Right ventricle myocardium inferior (tissue), 1 donor: Measurements from ENCODE around the gene MYCL. TPM values are rescaled to one million over a fixed set of nuclear protein-coding genes. Genes with fewer than 3 reads are reported as not detected.
A peak's percentile ranks its signal among the peaks of the same experiment; 100 is the strongest.
"Not testable (repeated sequence)": the region's sequence is repeated elsewhere in the genome, so short reads cannot be mapped to it uniquely, and the experiment has no call there.

Source experiments
- ATAC-seq: fragments of 200-7000 bp; cut with Tn5 transposase; one replicate; pipeline ENCODE4 v1.9.1; 2020; ENCODE audit warnings: mild to moderate bottlenecking, moderate library complexity
- DNase-seq: peaks from one replicate; pipeline ENCODE4 v3.0.0; 2021; ENCODE audit errors: missing footprints
- intact Hi-C: fragments of 100-400 bp; cut with DNase I; formaldehyde crosslinking; loops from one replicate; pipeline ENCODE4 v1.11.0; 2022
- total RNA-seq: library from RNA; stranded (reverse); fragmentation: NEBNext Ultra II Directional; extraction: Animal tissue kit (Norgen Biotek cat#: 25700); gene quantifications from one replicate; pipeline ENCODE4 v1.2.1, GENCODE V29; 2021
- donor health status: DM: no; HTN: yes; CAD: no; lungs with severe emphysema.

MYCL gene
- total RNA-seq, 1 donor from 2014 or later = 1.1 TPM

DNA sequence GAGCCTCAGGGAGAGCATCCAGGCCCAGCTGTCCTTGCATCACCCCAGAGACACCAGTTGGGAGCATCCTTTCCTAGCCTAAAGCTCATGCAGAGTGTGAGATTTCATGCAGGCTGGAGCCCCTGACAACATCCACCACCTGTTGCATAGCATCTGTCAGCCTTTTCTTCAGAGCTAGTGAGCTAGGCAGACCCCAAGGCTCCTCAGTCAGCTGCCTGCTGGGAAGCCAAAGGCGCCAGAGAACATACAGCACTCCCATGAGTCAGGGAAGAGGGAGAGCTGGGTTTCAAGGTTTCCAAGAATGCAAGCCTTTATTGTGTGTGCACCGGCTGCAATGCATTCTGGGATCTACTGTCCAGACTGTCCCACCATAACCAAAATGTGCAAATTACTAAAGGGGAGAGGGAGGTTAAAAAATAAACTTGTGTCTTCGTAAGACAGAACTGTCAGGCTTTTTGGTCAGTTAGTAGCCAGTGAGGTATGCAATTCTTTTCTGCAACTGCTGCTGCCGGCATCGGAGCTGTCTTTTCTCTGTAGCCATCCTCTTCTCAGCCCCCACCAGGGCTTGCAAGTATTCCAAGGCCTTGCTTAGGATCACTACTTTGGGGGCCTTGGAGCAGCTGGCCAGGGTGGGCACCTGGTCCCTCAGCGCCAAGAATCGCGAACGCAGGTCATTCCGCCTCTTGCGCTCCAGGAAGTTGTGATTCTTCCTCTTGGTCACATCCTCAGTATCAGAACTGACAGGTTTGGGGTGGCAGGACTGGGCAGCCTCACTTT lies 4.6 kb downstream of the MYCL start:
- no peak for DNase-seq
- ATAC-seq = no peak
- intact Hi-C loops = no loop called here

DNA sequence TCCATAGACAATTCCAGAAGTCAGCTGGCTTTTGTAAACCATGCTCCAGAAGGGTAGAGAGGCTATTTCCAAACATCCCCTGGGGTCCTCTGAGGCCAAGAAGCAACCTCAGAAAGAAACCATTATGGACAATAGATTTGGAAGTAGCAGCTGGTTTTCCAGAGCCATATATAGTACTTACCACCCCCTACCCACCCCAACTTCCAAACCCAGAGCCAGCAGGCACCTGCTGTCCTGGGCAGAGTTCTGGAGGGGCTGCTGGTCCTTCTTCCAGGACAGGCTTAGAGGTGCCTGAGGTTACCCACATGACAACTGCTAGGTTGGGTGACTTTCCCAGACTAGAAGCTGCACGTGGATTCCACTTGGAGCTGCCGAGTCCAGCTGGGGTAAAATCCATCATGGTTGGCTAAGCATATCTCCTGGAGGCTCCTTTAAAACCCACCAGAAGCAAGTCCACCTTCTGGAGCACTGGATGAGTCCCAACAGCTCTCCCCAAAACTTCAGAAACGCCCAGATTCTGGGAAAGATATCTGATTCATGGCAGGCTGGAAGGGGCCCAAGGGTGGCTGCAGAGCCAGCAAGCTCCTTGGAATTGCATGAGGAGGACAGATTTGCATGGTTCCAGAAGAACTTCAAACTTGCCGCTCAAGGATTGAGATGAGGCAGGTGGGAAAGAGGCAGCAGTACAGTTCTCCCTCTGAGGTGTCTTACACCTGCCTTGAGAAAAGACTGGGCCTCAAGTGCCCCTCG lies 5.8 kb downstream of the MYCL start:
- intact Hi-C loops = no loop called here
- no peak for ATAC-seq
- DNase-seq = no peak

DNA sequence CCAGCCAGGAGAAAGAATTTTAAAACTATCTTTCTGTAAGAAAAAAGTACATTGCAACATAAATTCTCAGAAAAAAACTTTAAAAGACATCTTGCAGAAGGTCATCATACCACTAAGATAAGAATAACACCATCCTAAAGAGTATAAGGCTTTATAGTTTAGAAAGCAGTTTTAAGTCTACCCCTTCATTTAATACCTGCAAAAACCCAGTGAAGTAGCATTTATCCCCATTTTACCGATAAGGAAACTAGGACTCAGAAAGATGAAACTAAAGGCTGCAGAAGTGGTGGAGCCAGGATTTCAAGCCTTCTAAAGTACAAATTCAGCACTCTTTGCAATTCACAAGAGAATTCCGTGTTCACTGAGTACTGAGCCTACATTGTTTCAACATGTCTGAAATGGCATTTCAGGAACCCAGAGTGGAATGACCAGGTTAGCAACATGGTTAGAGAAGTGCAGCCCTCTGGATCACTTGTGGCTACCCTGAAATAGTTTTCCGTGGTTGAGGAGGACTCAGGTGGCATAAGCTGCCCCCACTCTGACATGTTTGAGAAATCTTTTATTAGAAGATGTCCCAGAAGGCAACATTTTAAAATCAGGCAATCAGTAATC lies 6.7 kb downstream of the MYCL start:
- no peak for ATAC-seq
- intact Hi-C loops = no loop called here

DNA sequence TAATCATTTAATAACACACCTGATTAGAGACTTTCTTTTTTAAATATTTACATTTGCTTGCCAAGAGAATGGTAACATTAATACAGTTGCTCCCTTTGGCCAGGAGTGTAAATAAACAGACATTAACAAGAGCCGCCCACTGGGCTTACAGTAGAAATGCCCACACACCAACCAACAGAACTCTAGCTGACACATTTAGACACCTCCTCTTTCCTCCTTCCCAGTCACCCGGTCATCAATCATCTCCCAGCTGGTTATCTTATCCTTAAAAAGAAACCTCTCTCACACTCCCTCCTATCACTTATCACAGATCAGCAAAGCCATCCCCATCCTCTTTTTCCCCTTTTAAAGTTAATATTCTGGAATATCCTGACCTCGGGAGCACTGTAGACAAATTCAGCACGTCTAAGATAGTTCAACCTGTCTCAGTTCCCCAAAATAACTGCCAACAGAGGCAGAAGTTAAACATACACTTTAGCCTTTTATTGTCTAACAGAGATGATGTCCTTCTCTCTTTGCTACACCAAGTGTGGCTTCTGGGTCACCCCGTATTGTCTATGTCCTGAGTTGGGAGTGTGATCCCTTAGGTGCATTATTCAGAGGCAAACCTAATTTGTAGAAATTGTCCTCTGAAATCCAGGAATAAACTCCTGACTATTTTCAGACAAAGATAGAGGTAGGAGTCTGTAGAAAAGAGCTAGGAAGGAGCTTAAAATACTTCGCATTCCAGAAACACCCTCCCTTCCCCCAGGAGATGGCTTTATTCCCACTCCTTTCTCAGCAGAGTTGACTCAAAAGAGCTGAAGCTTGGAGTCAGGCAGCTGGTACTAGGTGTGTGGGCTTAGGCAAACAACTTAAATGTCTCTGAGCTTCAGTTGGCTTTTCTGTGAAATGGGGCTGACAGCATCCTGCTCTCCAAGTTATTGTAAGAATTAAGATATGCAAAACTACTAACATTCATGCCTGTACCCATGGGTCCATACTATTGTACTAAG lies 8.8 kb downstream of the MYCL start:
- intact Hi-C loops = no loop called here
- ATAC-seq = peak; percentile 20
- no peak for DNase-seq

More for the DNA sequence above, 6.7 kb downstream of the MYCL start:
- no peak for DNase-seq

DNA sequence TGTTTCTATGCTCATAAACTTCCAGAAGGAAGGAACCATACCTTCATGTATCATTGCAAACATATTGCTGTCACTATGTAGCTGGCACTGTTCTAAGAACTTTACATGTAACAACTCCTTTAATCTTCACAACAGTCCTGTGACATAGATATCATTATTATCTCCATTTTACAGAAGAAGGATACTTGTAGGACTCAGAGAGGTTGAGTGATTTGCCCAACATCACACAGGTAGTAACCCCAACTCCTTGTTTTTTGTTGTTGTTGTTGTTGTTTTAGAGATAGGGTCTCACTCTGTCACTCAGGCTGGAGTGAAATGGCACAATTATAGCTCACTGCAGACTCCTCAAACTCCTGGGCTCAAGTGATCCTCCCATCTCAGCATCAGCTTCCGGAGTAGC lies 10.8 kb downstream of the MYCL start:
- DNase-seq (no peak), ATAC-seq (no peak)
- intact Hi-C loops = no loop called here

DNA sequence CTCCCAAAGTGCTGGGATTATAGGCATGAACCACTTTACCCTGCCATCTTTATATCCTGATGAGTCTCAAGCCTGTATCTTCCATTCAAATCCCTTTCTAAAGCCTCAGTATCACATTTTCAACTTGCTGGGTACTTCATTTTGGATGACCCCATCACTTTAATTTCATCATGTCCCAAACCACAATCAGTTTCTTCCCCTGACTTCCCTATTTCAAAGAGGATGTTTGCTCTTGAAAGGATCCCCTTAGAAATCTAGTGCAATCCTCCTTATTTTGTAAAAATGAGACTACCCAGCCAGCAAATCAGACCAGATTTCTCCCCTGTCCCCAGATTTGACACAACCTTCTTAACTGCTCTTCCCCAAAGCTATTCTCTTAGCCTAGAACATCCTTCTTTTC lies 11.4 kb downstream of the MYCL start:
- ATAC-seq = no peak
- intact Hi-C loops = no loop called here

DNA sequence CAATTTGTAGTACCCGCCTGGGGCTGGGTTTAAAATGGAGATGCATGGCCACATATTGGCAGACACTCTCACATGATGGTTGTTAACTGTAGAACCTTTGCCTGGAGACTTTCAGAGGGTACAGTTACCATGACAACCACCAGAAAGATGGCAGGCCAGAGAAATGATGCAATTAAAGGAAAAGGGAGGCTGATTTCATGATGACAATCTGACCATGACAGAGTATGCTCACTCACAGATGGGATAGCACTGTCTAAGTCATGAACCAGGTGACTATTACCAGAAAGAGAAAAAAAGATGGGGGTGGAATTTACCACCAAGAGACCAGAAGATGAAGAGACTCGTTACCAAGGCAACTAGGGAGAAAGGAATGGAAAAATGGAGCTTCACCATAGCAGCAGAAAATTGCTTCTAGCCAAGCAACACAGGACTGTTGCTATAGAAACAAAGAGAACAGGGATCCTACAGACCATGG lies 14.9 kb downstream of the MYCL start:
- ATAC-seq (no peak), DNase-seq (no peak)
- intact Hi-C loops = no loop called here

More for the DNA sequence above, 11.4 kb downstream of the MYCL start:
- DNase-seq = no peak

DNA sequence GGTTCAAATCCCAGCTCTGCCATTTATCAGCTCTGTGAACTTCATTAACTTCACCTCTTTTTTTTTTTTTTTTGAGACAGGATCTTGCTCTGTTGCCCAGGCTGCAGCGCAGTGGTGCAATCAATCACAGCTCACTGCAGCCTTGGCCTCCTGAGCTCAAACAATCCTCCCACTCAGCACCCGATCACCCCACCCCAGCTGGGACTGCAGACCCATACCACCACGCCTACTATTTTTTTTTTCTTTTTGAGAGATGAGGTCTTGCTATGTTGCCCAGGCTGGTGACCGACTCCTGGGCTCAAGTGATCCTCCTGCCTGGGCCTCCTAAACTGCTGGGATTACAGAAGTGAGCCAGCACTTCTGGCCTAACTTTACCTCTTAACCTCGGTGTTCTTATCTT lies 16.2 kb downstream of the MYCL start:
- DNase-seq = no peak
- no peak for ATAC-seq
- intact Hi-C loops = no loop called here

DNA sequence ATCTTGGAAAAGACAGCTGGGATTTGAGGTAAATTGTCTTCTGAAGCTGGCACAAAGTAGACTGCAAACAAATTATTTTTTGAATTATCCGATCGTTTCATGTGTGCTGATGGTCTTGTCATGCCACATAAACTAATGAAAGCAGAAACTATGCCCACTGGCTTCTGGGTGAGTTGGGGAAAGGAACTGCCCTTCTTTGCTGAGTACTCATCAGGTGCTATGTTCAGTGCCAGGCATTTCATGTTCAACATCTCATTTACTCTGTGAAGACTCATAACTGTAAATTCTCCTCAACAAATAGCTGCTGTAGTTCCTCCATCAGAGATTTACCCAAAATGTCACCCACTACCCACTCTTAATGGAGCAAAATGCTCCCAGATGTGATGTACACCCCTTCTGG lies 19.6 kb downstream of the MYCL start:
- intact Hi-C loops = no loop called here
- ATAC-seq (no peak), DNase-seq (no peak)

DNA sequence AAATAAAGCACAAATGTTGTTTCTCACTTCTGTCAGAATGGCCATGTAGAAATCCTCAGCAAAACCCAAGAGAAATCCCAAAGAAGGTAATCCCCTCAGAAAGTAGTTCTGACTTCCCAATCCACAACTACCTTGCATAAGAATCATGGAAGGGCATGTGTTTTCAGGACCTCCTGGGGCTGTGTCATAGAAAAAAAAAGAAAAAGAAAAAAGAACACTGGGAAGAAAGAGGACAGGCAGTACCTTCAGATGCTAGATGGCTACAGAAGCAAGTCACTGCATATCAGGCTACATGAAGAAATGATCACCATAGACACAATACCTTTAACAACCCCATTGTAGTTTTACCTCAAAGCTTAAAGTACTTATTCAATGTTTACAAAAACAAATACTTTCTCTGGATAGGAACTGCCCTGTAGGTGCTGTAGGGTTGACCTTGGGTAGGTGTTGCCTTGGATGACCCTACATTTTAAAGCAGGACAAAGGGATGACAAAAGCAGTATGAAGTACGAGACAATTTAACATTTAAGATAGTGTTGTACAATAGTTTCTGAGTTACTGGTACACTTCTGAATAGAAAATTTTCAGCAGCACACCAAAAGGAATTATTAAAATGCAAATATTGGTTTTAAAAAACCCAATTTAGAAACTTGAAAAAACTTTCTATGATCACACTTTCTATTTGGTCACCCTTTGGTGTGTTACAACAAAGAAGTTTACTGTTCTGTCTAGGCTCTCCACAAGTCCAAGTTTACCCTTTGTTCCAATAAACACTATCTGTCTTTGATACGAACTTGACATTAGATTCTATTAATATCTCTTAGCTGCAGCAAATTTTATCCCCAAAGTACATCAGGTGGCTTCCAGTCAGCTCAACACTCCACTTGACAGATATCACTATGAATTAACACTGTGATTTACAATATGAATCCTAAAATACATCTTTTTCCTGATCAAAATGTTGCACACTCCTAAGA lies 23.4 kb downstream of the MYCL start:
- intact Hi-C loops = no loop called here
- DNase-seq (no peak), ATAC-seq (peak; percentile 41)

DNA sequence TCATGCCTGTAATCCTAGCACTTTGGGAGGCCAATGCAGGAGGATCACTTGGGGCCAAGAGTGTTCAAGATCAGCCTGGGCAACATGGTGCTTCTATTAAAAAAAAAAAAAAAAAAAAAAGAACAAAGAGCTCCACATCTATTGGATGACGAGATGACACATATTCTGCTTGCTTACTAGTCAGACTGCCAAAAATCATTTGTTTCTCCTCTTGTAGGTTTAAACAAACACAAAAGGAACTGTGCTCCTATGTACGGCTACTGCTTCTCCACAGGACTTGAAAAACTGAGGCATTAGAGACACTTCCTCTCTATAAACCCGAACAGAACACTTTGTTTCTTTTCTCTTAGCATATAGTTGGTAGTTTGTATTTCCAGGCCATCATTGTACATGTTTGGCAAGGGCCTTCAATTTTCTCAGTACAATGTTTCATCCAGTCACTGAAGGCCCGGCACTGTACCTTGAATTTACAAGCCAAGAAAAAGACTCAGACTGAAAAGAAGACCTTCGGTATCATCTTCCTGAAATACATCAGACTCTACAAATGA lies 24.4 kb downstream of the MYCL start:
- DNase-seq = no peak
- ATAC-seq = no peak
- intact Hi-C loops = no loop called here

DNA sequence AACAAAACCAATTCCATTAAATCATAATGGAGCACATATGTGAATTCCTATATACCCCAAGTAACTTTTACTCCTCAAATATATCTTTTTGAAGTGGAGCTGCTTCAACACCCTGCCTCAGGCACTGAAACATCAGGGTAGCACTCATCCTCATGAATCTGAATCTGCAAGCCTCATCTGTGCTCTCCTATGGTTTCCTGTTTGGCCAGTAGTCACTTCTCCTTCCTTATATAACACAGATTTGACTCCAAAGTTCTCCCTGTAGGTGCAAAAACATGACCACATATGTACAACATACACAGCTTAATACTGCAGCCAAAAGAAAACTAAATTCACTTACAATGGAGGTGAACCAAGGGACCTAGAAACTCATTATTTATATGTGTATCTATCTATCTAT lies 25.6 kb downstream of the MYCL start:
- no peak for DNase-seq
- intact Hi-C loops = no loop called here
- ATAC-seq = no peak

DNA sequence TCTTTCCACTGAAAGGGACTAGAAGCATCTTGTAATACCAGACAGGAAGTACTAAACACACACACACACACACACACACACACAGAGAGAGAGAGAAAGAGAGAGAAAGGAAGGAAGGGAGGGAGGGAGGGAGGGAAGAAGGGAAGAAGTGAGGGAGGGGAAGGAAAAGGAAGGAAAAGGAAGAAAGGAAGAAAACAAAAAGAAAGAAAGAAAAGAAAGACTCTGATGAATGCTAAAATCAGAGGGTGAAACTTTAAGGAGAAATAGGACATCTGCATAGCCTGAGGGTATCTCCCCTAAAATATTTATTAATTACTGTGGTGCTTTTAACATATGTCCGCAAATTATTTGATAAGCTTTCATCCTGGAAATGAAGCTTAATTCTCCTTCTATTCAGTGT lies 29.0 kb downstream of the MYCL start:
- DNase-seq = no peak
- intact Hi-C loops = no loop called here
- ATAC-seq = no peak

DNA sequence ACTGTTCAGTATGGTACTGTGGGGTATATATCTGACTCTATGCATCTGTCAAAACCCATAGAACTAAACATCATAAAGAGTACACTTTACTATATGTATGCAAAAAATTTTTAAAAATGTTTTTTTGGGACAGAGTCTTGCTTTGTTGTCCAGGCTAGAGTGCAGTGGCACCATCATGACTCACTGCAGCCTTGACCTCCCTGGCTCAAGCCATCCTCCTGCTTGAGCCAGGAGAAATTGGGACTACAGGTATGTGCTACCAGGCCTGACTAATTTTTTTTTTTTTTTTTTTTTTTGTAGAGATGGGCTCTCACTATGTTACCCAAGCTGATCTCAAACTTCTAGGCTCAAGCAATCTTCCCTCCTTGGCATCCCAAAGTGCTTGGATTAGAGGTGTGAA lies 29.9 kb downstream of the MYCL start:
- ATAC-seq (no peak), DNase-seq (no peak)
- intact Hi-C loops = no loop called here

DNA sequence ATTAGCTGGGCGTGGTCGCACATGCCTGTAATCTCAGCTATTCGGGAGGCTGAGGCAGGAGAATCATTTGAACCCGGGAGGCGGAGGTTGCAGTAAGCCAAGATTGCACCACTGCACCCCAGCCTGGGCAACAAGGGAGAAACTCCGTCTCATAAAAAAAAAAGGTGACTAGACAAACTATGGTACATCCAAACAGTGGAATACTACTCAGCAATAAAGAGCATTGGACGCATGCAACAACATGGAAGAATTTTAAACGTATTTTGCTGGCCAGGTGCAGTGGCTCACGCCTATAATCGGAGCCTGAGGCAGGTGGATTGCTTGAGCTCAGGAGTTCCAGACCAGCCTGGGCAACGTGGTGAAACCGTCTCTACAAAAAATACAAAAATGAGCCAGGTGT lies 30.7 kb downstream of the MYCL start:
- ATAC-seq, DNase-seq, intact Hi-C loops: not testable (repeated sequence)

DNA sequence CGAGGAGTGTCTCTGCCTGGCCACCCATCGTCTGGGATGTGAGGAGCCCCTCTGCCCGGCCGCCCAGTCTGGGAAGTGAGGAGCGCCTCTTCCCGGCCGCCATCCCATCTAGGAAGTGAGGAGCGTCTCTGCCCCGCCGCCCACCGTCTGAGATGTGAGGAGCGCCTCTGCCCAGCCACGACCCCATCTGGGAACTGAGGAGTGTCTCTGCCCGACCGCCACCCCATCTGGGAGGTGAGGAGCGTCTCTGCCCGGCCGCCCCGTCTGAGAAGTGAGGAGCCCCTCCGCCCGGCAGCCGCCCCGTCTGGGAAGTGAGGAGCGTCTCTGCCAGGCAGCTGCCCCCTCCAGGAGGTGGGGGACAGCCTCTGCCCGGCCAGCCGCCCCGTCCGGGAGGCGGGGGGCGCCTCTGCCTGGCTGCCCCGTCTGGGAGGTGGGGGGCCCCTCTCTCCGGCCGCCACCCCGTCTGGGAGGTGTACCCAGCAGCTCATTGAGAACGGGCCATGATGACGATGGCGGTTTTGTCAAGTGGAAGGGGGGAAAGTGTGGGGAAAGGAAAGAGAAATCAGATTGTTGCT lies 32.1 kb downstream of the MYCL start:
- ATAC-seq, DNase-seq, intact Hi-C loops: not testable (repeated sequence)

DNA sequence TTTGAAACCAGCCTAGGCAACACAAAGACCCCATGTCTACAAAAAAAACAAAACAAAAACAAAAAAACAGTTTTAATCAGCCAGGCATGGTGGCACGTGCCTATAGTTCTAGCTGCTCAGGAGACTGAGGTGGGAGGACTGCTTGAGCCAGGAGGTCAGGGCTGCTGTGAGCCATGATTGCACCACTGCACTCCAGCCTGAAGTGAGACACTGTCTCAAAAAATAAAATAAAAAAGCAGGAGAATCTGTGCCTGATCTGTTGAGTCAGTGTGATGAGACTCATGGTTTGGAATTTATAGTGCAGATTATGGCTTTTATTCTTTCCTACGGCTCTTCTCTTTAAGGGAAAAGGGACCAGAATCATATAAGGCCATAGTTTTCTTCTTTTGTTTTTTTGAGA lies 35.0 kb downstream of the MYCL start:
- DNase-seq (no peak), ATAC-seq (no peak)
- intact Hi-C loops = no loop called here
